HCT116 (cell line): ENCODE data around the gene CACNA1G. TPM values are rescaled to one million over a fixed set of nuclear protein-coding genes. Genes with fewer than 3 reads are reported as not detected.

Experiments
- ATAC-seq: fragments of 200-7000 bp; cut with Tn5 transposase; 2 replicates; pipeline ENCODE4 v1.9.1; 2020; ENCODE audit warnings: mild to moderate bottlenecking, moderate library complexity
- BruUV-seq: library from RNA; stranded (reverse); fragments of 400-500 nt; replicated peaks from 2 replicates; lab custom pipeline; 2021; lab: Mats Ljungman, UMichigan
- CTCF ChIA-PET: fragments of 300-600 bp; sonication (Branson Sonifier 250); formaldehyde crosslinking; loops from one replicate; lab custom pipeline; 2021; ENCODE audit warnings: antibody characterized with exemption; lab: Charles Lee
- POLR2A ChIA-PET: fragments of 300-600, 350-600 bp; sonication (Branson Sonifier 250); formaldehyde crosslinking; loops from one replicate; lab custom pipeline; 2021; ENCODE audit warnings: antibody characterized with exemption; lab: Charles Lee
- RAD21 ChIA-PET, 2 experiments: fragments of 300-600 bp; sonication (Branson Sonifier 250); formaldehyde crosslinking; loops; one replicate each; lab custom pipeline; 2023; ENCODE audit warnings: low total read pairs in 2 of 2; ENCODE audit not compliant: uncharacterized antibody in 2 of 2, unreplicated experiment in 2 of 2, low non-redundant PET in 1 of 2; lab: Charles Lee
- DNase-seq: peaks from one replicate; pipeline ENCODE4 v3.0.0-alpha.2; 2010; ENCODE audit warnings: low read depth, low spot score
- H2AFZ ChIP-seq: fragments of 200-600 bp; shearing (Covaris generic), sonication (generic); 2 replicates; pipeline ENCODE4 v1.6.1; 2017; ENCODE audit warnings: low read depth, mixed run types, mixed read lengths, antibody characterized with exemption, low read length; ENCODE audit not compliant: poor library complexity, severe bottlenecking
- H3K27ac ChIP-seq: 2 replicates; pipeline ENCODE4 v1.5.1; 2012; ENCODE audit warnings: low read depth, low read length
- H3K27me3 ChIP-seq: fragments of 200-600 bp; sonication (generic); 2 replicates; pipeline ENCODE4 v1.6.1; 2016; ENCODE audit warnings: mixed run types, low read length, mixed read lengths; ENCODE audit not compliant: insufficient read depth
- H3K36me3 ChIP-seq, 2 experiments: fragments of 200-500 bp in 1 of 2; fragments of 200-600 bp in 1 of 2; sonication (Bioruptor generic) in 1 of 2; sonication (generic) in 1 of 2; 2 replicates each; pipeline versions ENCODE4 v1.5.1 to v1.6.1; 2014 to 2016; ENCODE audit warnings: low read length in 2 of 2, inconsistent platforms in 1 of 2, mixed read lengths in 1 of 2, mixed run types in 1 of 2; ENCODE audit not compliant: insufficient read depth in 2 of 2, control insufficient read depth in 1 of 2
- H3K4me1 ChIP-seq, 2 experiments: fragments of 200-600 bp in 1 of 2; sonication (generic) in 1 of 2; 2 replicates each; pipeline versions ENCODE4 v1.5.1 to v1.6.1; 2012 to 2017; ENCODE audit warnings: low read length in 2 of 2, inconsistent platforms in 1 of 2, mild to moderate bottlenecking in 1 of 2, mixed read lengths in 1 of 2, mixed run types in 1 of 2, moderate library complexity in 1 of 2; ENCODE audit not compliant: insufficient read depth in 2 of 2, control insufficient read depth in 1 of 2
- H3K4me2 ChIP-seq: fragments of 200-600 bp; sonication (generic); 2 replicates; pipeline ENCODE4 v1.6.1; 2017; ENCODE audit warnings: mixed run types, low read length, mixed read lengths
- H3K4me3 ChIP-seq, 2 experiments: fragments of 200-600 bp in 1 of 2; sonication (generic) in 1 of 2; replicated peaks in 1 of 2; 2 replicates each; pipeline ENCODE4 v1.5.1; 2011 to 2016; ENCODE audit warnings: low read length in 2 of 2, control low read depth in 1 of 2, low read depth in 1 of 2, mild to moderate bottlenecking in 1 of 2, mixed read lengths in 1 of 2, mixed run types in 1 of 2
- H3K79me2 ChIP-seq: fragments of 200-600 bp; sonication (generic); 2 replicates; pipeline ENCODE4 v1.6.1; 2017; ENCODE audit warnings: mild to moderate bottlenecking, mixed run types, low read length, moderate library complexity, mixed read lengths; ENCODE audit not compliant: insufficient read depth
- H3K9ac ChIP-seq: fragments of 200-600 bp; sonication (generic); 2 replicates; pipeline ENCODE4 v1.6.1; 2016; ENCODE audit warnings: low read length, mixed read lengths
- H3K9me2 ChIP-seq: fragments of 200-600 bp; sonication (generic), shearing (Covaris generic); 2 replicates; pipeline ENCODE4 v1.6.1; 2017; ENCODE audit warnings: mixed run types, mild to moderate bottlenecking, moderate library complexity; ENCODE audit not compliant: insufficient read depth
- H3K9me3 ChIP-seq, 2 experiments: fragments of 200-500 bp in 1 of 2; fragments of 200-600 bp in 1 of 2; sonication (Bioruptor generic) in 1 of 2; sonication (generic) in 1 of 2; 2 replicates each; pipeline ENCODE4 v1.6.1; 2014 to 2017; ENCODE audit warnings: low read length in 2 of 2, mixed read lengths in 2 of 2, inconsistent platforms in 1 of 2, low read depth in 1 of 2, mild to moderate bottlenecking in 1 of 2, mixed run types in 1 of 2, moderate library complexity in 1 of 2; ENCODE audit not compliant: control insufficient read depth in 1 of 2, insufficient read depth in 1 of 2
- H4K20me1 ChIP-seq: fragments of 200-600 bp; sonication (generic), shearing (Covaris generic); 2 replicates; pipeline ENCODE4 v1.6.1; 2017; ENCODE audit warnings: mixed run types, mild to moderate bottlenecking, moderate library complexity; ENCODE audit not compliant: insufficient read depth
- ATF3 ChIP-seq: IDR thresholded peaks from 2 replicates; pipeline ENCODE4 v1.6.1; 2012
- CBX3 ChIP-seq: IDR thresholded peaks from 2 replicates; pipeline ENCODE4 v1.6.1; 2012; ENCODE audit warnings: low read depth
- CEBPB ChIP-seq: IDR thresholded peaks from 2 replicates; pipeline ENCODE4 v1.6.1; 2012; ENCODE audit warnings: low read depth
- EGR1 ChIP-seq: IDR thresholded peaks from 2 replicates; pipeline ENCODE4 v1.6.1; 2012; ENCODE audit warnings: low read depth
- ELF1 ChIP-seq: IDR thresholded peaks from 2 replicates; pipeline ENCODE4 v1.6.1; 2012; ENCODE audit warnings: low read depth, borderline replicate concordance
- FOSL1 ChIP-seq: IDR thresholded peaks from 2 replicates; pipeline ENCODE4 v1.6.1; 2012; ENCODE audit warnings: low read depth
- JUND ChIP-seq: IDR thresholded peaks from 2 replicates; pipeline ENCODE4 v1.6.1; 2012
- MAX ChIP-seq: IDR thresholded peaks from 2 replicates; pipeline ENCODE4 v1.6.1; 2012
- SP1 ChIP-seq: IDR thresholded peaks from 2 replicates; pipeline ENCODE4 v1.6.1; 2012; ENCODE audit warnings: low read depth
- SRF ChIP-seq: IDR thresholded peaks from 2 replicates; pipeline ENCODE4 v1.6.1; 2012; ENCODE audit warnings: low read depth
- ZBTB33 ChIP-seq: IDR thresholded peaks from 2 replicates; pipeline ENCODE4 v1.6.1; 2011; ENCODE audit warnings: mild to moderate bottlenecking, low read length, moderate library complexity; ENCODE audit not compliant: insufficient replicate concordance; ENCODE audit errors: extremely low read depth
- intact Hi-C: fragments of 100-400 bp; cut with micrococcal nuclease; formaldehyde crosslinking; loops from 2 replicates; pipeline ENCODE4 v1.10.0; 2022
- total RNA-seq: library from RNA; stranded (reverse); gene quantifications from one replicate; pipeline ENCODE4 v1.2.1, GENCODE V29; 2021; ENCODE audit not compliant: unreplicated experiment

The CACNA1G gene
- total RNA-seq, 1 experiment from 2014 or later = 3.4 TPM

- Histone ChIP-seq H3K4me3 (no peak overlapping the region), H3K9ac (no peak overlapping the region), H3K4me2 (peak overlapping the region; percentile 24), H3K27ac (no peak overlapping the region), H3K9me3 (no peaks in the 10 kb centered on the region), H3K9me2 (no peaks in the 10 kb centered on the region), H3K36me3 (no peaks in the 10 kb centered on the region), H2AFZ (no peak overlapping the region), H3K79me2 (peaks cover 14% of the 10 kb centered on the region), H4K20me1 (no peaks in the 10 kb centered on the region), H3K4me1 (peaks cover 34 to 73% of the 10 kb centered on the region in 2 experiments), H3K27me3 (no peaks in the 10 kb centered on the region)
- ATAC-seq = no peak
- intact Hi-C loops = loop anchor here (10.0 kb wide), 1 partner anchor 233 kb away; the partner anchor contains the start of gene TOB1
- DNase-seq = no peak
- BruUV-seq = no TSS peak
- TF ChIP-seq ELF1 = no peak
- no peak for TF ChIP-seq CBX3
- TF ChIP-seq EGR1 = no peak
- TF ChIP-seq FOSL1 = no peak
- ChIA-PET POLR2A (interaction anchor here (0.5 to 4.4 kb wide), 7 partner anchors 8 to 88 kb away, joined by 3 to 25 read pairs (median 4); partner anchors contain the start of gene LUC7L3), CTCF (interaction anchor here (0.6 to 5.2 kb wide), 25 partner anchors 8 to 152 kb away, joined by 3 to 107 read pairs (median 5); no protein-coding TSS in a partner anchor), RAD21 (interaction anchor here (0.6 to 1.8 kb wide), 17 partner anchors 8 to 73 kb away, joined by 3 to 10 read pairs (median 5); no protein-coding TSS in a partner anchor)
Observed at GRCh38 chr17:50631195-50631907, 70.8 kb downstream of the CACNA1G start.

GRCh38 chr17:50631908-50632571, 71.5 kb downstream of the CACNA1G start:
- ATAC-seq = no peak
- no peaks in the 10 kb centered on the region for H3K27me3 ChIP-seq
- intact Hi-C loops = loop anchor here (10.0 kb wide), 1 partner anchor 233 kb away; the partner anchor contains the start of gene TOB1
- CTCF ChIA-PET = interaction anchor here (1.5 to 5.2 kb wide), 6 partner anchors 9 to 81 kb away, joined by 5 to 107 read pairs (median 11); no protein-coding TSS in a partner anchor
- no peak overlapping the region for H3K9ac ChIP-seq
- H3K79me2 ChIP-seq = peaks cover 21% of the 10 kb centered on the region
- POLR2A ChIA-PET = no interaction called here
- H3K4me1 ChIP-seq = peaks cover 41 to 77% of the 10 kb centered on the region in 2 experiments
- no peaks in the 10 kb centered on the region for H3K9me3 ChIP-seq
- H3K4me2 ChIP-seq = peak overlapping the region; percentile 5; the same call in 1 of the 2 replicates
- H4K20me1 ChIP-seq = no peaks in the 10 kb centered on the region
- no TSS peak for BruUV-seq
- H2AFZ ChIP-seq = no peak overlapping the region
- RAD21 ChIA-PET = interaction anchor here in 1 of 2 experiments (0.6 to 1.7 kb wide), 2 partner anchors 49 to 73 kb away, joined by 5 to 7 read pairs; no protein-coding TSS in a partner anchor
- no peak overlapping the region for H3K27ac ChIP-seq
- H3K9me2 ChIP-seq = no peaks in the 10 kb centered on the region
- no peaks in the 10 kb centered on the region for H3K36me3 ChIP-seq
- no peak for DNase-seq
- no peak overlapping the region for H3K4me3 ChIP-seq
- no peak for TF ChIP-seq MAX
- no peak for TF ChIP-seq JUND
- no peak for TF ChIP-seq EGR1
- no peak for TF ChIP-seq CEBPB
- TF ChIP-seq SP1 = no peak
- no peak for TF ChIP-seq SRF
- TF ChIP-seq ZBTB33 = no peak
- TF ChIP-seq ATF3 = no peak
- no peak for TF ChIP-seq FOSL1
